Measurements from ENCODE around the gene AMOTL1. TPM values are rescaled to one million over a fixed set of nuclear protein-coding genes. Genes with fewer than 3 reads are reported as not detected.

The AMOTL1 gene
- total RNA-seq, 3 donors from 2014 or later, result 6.5 to 94.7 (median 11.3) TPM

DNA sequence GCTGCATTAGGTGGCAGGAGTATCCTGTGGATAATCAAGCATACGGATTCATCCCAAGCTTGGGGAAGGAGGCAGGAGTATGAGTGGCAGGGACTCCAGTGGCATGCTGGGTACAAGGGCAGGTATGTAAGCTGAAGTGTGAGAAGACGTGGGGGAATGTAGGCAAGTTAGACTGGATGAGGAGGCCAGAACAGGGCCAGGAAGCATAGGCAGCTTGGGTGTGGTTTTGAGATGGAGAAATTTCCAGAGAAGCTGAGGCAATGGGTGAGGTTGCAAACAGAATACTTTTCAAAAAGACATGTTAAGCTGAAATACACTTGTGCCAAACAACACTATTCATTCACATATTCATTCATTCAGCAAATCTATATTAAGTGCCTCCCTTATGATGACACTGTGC lies 43.1 kb upstream of the AMOTL1 start:
- Histone ChIP-seq H3K9me3 (no peaks in the 10 kb centered on the region), H3K4me1 (ENCODE audit: low read depth) (no peaks in the 10 kb centered on the region), H3K36me3 (ENCODE audit: low read depth) (no peaks in the 10 kb centered on the region), H3K4me3 (no peak overlapping the region)
- ATAC-seq (no peak), DNase-seq (no peak)
- TF ChIP-seq, protein P1, sequence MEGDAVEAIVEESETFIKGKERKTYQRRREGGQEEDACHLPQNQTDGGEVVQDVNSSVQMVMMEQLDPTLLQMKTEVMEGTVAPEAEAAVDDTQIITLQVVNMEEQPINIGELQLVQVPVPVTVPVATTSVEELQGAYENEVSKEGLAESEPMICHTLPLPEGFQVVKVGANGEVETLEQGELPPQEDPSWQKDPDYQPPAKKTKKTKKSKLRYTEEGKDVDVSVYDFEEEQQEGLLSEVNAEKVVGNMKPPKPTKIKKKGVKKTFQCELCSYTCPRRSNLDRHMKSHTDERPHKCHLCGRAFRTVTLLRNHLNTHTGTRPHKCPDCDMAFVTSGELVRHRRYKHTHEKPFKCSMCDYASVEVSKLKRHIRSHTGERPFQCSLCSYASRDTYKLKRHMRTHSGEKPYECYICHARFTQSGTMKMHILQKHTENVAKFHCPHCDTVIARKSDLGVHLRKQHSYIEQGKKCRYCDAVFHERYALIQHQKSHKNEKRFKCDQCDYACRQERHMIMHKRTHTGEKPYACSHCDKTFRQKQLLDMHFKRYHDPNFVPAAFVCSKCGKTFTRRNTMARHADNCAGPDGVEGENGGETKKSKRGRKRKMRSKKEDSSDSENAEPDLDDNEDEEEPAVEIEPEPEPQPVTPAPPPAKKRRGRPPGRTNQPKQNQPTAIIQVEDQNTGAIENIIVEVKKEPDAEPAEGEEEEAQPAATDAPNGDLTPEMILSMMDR (IDR thresholded peaks at IDR 0.05), result no peak
- intact Hi-C loops (cut with DNase I, micrococcal nuclease), result no loop called here

DNA sequence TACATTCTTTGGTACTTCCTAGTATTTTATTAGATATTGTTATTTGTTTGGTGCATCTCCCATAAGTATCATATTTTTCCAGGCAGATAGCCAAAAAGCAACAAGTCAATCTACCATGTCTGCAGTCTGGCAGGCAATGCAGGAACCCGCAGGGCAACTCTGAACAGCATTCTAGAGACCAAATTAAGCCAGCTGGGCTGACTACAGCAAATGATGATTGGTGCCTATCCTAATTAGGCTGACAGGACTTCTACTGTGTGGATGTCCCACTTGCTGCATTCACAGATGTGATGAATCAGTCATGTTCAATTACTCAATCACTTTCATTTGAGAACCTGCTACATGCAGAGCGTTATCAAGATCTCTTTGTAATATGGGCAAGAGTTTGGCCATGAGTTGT lies 40.3 kb upstream of the AMOTL1 start:
- H3K4me3 ChIP-seq, result no peak overlapping the region
- intact Hi-C loops (cut with DNase I, micrococcal nuclease), result no loop called here
- no peak for DNase-seq
- TF ChIP-seq, protein P1 (IDR thresholded peaks at IDR 0.05), result no peak
- ATAC-seq, result no peak
- no peaks in the 10 kb centered on the region for H3K4me1 ChIP-seq (ENCODE audit: low read depth)
- H3K36me3 ChIP-seq (ENCODE audit: low read depth), result no peaks in the 10 kb centered on the region
- H3K9me3 ChIP-seq, result no peaks in the 10 kb centered on the region

DNA sequence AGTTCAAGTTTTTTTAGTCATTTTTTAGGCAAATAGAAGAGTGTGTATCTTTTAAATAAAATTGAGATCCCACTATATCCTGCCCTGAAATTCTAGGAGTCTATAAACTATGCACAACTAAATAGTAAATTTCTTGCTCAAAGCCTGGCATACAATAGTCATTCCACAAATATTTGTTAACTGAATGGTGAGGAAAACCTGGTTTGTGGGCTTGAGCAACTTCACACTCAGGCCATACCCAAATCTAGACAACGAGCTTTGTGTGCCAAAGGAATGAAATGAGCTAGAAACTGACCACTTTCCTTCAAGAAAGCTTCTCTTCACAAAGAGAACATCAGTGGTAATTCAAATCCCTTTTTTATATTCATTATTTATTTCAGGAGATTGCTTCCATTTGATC lies 39.6 kb upstream of the AMOTL1 start:
- H3K4me3 ChIP-seq, result no peak overlapping the region
- intact Hi-C loops (cut with DNase I, micrococcal nuclease), result no loop called here
- H3K4me1 ChIP-seq (ENCODE audit: low read depth), result no peaks in the 10 kb centered on the region
- no peak for DNase-seq
- TF ChIP-seq, protein P1 (IDR thresholded peaks at IDR 0.05), result no peak
- ATAC-seq, result no peak
- no peaks in the 10 kb centered on the region for H3K9me3 ChIP-seq
- no peaks in the 10 kb centered on the region for H3K36me3 ChIP-seq (ENCODE audit: low read depth)

DNA sequence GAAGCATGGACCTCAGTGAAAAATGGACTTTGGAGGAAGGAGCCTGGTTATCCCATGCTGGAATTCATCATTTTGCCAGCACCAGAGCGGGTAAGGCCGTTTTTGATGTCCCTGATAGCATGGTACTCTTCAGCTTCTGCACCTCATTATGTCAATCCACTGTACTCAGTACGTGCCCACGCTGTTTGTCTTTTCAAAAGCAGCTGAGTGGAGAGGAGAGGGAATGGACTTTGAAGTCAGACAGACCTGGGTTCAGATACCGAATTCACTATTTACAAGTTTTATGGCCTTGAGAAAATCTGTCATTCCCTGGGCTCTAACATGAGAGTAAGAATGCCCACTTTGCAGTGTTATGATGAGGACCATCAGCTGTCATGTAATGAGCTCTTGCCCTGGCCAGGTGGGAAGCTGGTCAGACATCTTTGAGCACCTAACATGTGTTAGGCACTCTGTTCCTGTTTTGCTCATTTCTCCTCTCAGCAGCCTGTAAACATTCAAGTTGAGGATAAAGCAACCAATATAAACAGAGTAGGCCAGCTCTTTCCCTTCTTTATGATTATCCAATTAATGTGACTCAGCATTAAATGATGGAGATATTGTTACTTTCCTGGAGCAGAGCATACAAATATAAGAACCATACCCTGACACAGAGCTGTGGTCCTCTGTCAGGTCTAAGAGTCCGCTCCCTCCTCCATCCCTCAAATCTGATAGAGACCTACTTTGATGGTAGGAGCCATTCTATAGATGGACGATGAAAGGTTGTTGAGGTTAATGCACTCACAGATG lies 39.0 kb upstream of the AMOTL1 start:
- Histone ChIP-seq H3K36me3 (ENCODE audit: low read depth) (no peaks in the 10 kb centered on the region), H3K4me1 (ENCODE audit: low read depth) (no peaks in the 10 kb centered on the region), H3K9me3 (no peaks in the 10 kb centered on the region), H3K4me3 (no peak overlapping the region)
- intact Hi-C loops (cut with DNase I, micrococcal nuclease), result no loop called here
- ATAC-seq (no peak), DNase-seq (no peak)
- TF ChIP-seq, protein P1 (IDR thresholded peaks at IDR 0.05), result no peak

DNA sequence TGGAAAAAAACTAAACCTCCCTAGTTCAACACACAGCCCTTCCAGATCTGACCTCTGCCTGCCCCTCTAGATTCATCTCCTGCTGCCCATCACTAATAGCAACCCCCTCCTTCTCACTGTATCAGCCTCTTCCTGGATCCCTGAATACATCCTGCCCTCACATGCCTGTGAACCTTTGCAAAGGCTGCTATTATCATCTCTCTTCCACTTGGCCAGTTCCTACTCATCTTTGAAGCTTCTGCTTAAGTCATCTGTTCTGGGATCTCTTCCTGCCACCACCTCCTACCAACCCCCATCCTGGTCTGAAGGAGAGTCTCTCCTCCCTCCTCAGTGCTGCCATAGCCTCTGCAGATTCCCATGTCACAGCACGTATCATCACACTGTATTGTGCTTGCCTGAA lies 38.0 kb upstream of the AMOTL1 start:
- no peaks in the 10 kb centered on the region for H3K9me3 ChIP-seq
- no peaks in the 10 kb centered on the region for H3K4me1 ChIP-seq (ENCODE audit: low read depth)
- intact Hi-C loops (cut with DNase I, micrococcal nuclease), result loop anchor here in 1 of 2 donors (10.0 kb wide), 1 partner anchor 105 kb away; no protein-coding TSS in a partner anchor
- H3K4me3 ChIP-seq, result no peak overlapping the region
- no peak for ATAC-seq
- TF ChIP-seq, protein P1 (IDR thresholded peaks at IDR 0.05), result no peak
- no peak for DNase-seq
- H3K36me3 ChIP-seq (ENCODE audit: low read depth), result no peaks in the 10 kb centered on the region
